ENCODE measurements around the gene PHLPP1. TPM values are rescaled to one million over a fixed set of nuclear protein-coding genes. Genes with fewer than 3 reads are reported as not detected.
"Not testable (repeated sequence)": the region's sequence is repeated elsewhere in the genome, so short reads cannot be mapped to it uniquely, and the experiment has no call there.

PHLPP1 gene
- total RNA-seq, 2 experiments from 2014 or later, result 6.8 to 7.1 TPM

DNA sequence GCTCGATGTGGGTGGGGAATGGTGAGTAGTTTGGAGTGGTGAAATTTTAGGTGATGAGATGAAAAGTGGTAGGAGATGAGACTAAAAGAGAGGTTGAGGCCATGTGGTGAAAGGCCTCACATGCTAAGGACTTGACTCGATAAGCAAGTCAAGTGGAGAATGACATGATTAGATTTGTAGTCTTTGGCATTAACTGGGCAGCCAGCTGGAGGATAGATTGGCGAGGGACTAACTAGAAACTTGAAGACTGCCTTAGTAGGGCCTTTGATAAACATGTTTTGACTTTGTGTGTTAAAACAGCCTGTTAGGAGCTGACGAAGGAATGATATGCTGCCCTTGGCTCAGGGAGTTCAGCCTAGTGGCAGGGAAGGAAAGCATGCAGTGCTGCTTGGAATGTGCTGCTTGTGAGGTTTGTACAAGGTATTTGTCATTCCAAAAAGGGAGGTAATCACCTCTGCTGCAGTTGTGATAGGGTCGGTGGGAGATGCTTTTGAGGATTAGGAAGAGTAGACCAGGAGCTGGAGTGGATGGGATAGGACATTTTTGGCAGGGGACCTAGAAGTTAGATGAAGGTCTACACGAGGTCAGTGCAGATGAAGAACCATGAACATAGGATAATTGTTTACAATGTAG, 22.0 kb downstream of the PHLPP1 start:
- TF ChIP-seq, protein P1, sequence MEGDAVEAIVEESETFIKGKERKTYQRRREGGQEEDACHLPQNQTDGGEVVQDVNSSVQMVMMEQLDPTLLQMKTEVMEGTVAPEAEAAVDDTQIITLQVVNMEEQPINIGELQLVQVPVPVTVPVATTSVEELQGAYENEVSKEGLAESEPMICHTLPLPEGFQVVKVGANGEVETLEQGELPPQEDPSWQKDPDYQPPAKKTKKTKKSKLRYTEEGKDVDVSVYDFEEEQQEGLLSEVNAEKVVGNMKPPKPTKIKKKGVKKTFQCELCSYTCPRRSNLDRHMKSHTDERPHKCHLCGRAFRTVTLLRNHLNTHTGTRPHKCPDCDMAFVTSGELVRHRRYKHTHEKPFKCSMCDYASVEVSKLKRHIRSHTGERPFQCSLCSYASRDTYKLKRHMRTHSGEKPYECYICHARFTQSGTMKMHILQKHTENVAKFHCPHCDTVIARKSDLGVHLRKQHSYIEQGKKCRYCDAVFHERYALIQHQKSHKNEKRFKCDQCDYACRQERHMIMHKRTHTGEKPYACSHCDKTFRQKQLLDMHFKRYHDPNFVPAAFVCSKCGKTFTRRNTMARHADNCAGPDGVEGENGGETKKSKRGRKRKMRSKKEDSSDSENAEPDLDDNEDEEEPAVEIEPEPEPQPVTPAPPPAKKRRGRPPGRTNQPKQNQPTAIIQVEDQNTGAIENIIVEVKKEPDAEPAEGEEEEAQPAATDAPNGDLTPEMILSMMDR (IDR thresholded peaks at IDR 0.05), result no peak
- no peaks in the 10 kb centered on the region for H3K36me3 ChIP-seq (ENCODE audit: insufficient read depth, low read length)
- ATAC-seq (ENCODE audit: poor library complexity), result no peak
- intact Hi-C loops (cut with DNase I, micrococcal nuclease), result no loop called here
- POLR2A ChIA-PET, result no interaction called here
- CTCF ChIA-PET, result no interaction called here
- Mint-ChIP-seq H3K4me3 (no peak overlapping the region), H3K27me3 (no peaks in the 10 kb centered on the region), H3K36me3 (ENCODE audit: low read depth) (no peaks in the 10 kb centered on the region), H3K9me3 (peaks cover 2% of the 10 kb centered on the region), H3K27ac (no peak overlapping the region), H3K4me1 (ENCODE audit: low read depth) (peaks cover 11% of the 10 kb centered on the region)
- no peak for DNase-seq
- no peaks in the 10 kb centered on the region for H3K4me1 ChIP-seq (ENCODE audit: insufficient read depth, low read length)
- H3K27me3 ChIP-seq (ENCODE audit: control insufficient read depth in 1 of 2, insufficient read depth in 2 of 2, low read length in 2 of 2), result no peaks in the 10 kb centered on the region
- no peak overlapping the region for H3K27ac ChIP-seq (ENCODE audit: low read depth in 1 of 2, low read length in 2 of 2)
- H3K9me3 ChIP-seq (ENCODE audit: control insufficient read depth in 1 of 2, insufficient read depth in 1 of 2, low read length in 2 of 2), result peaks cover 0 to 1% of the 10 kb centered on the region in 2 experiments
- H3K4me3 ChIP-seq (ENCODE audit: low read length), result no peak overlapping the region

DNA sequence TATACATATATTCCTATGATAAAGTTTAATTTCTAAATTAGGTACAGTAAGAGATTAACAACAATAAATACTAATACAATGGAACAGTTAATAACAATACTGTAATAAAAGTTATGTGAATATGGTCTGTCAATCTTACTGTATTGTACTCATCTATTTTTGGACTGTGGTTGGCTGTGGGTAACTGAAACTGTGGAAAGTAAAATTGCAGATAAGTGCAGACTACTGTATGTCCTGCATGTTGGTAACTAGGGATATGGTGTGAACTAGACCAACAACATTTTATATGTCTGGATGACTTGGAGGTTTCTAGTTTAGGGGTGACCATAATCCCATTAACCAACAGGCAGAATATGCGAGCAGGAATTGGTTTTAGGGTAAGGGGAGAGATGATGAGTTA, 23.3 kb downstream of the PHLPP1 start:
- ATAC-seq (ENCODE audit: poor library complexity), result no peak
- Mint-ChIP-seq H3K4me3 (no peak overlapping the region), H3K4me1 (ENCODE audit: low read depth) (peaks cover 11% of the 10 kb centered on the region), H3K27me3 (no peaks in the 10 kb centered on the region), H3K27ac (no peak overlapping the region), H3K36me3 (ENCODE audit: low read depth) (no peaks in the 10 kb centered on the region), H3K9me3 (peaks cover 2% of the 10 kb centered on the region)
- H3K27ac ChIP-seq (ENCODE audit: low read depth in 1 of 2, low read length in 2 of 2), result no peak overlapping the region
- no peak overlapping the region for H3K4me3 ChIP-seq (ENCODE audit: low read length)
- H3K36me3 ChIP-seq (ENCODE audit: insufficient read depth, low read length), result no peaks in the 10 kb centered on the region
- no peak for DNase-seq
- intact Hi-C loops (cut with DNase I, micrococcal nuclease), result no loop called here
- TF ChIP-seq, protein P1 (IDR thresholded peaks at IDR 0.05), result no peak
- POLR2A ChIA-PET, result no interaction called here
- H3K4me1 ChIP-seq (ENCODE audit: insufficient read depth, low read length), result no peaks in the 10 kb centered on the region
- no peaks in the 10 kb centered on the region for H3K27me3 ChIP-seq (ENCODE audit: control insufficient read depth in 1 of 2, insufficient read depth in 2 of 2, low read length in 2 of 2)
- CTCF ChIA-PET, result no interaction called here
- no peaks in the 10 kb centered on the region for H3K9me3 ChIP-seq (ENCODE audit: control insufficient read depth in 1 of 2, insufficient read depth in 1 of 2, low read length in 2 of 2)

DNA sequence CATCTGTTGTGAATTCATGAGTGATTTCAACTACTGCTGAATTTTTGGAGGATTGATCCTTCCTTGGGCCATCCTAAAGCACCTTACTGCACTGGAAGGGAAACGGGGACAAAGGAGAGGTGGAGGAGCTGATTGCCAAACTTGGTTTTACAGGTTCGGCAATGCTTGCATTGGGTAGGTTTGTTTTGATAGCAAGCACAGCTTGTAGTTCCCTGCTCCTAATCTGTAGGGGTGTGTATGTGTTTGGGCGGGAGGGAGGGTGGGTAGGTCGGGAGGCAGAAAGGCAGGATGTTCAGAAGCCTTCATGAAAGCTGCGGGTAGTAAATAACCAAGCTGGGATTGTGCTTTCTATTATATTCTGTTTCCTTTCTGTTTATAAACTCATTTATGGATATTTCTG, 24.6 kb downstream of the PHLPP1 start:
- Histone ChIP-seq H3K27me3 (ENCODE audit: control insufficient read depth in 1 of 2, insufficient read depth in 2 of 2, low read length in 2 of 2) (no peaks in the 10 kb centered on the region), H3K4me1 (ENCODE audit: insufficient read depth, low read length) (no peaks in the 10 kb centered on the region), H3K36me3 (ENCODE audit: insufficient read depth, low read length) (no peaks in the 10 kb centered on the region), H3K9me3 (ENCODE audit: control insufficient read depth in 1 of 2, insufficient read depth in 1 of 2, low read length in 2 of 2) (no peaks in the 10 kb centered on the region), H3K4me3 (ENCODE audit: low read length) (no peak overlapping the region), H3K27ac (ENCODE audit: low read depth in 1 of 2, low read length in 2 of 2) (no peak overlapping the region)
- no peak overlapping the region for H3K27ac Mint-ChIP-seq
- H3K4me3 Mint-ChIP-seq, result no peak overlapping the region
- no peaks in the 10 kb centered on the region for H3K27me3 Mint-ChIP-seq
- ChIA-PET CTCF (no interaction called here), POLR2A (no interaction called here)
- no peak for DNase-seq
- TF ChIP-seq, protein P1 (IDR thresholded peaks at IDR 0.05), result no peak
- peaks cover 2% of the 10 kb centered on the region for H3K9me3 Mint-ChIP-seq
- no peak for ATAC-seq (ENCODE audit: poor library complexity)
- H3K36me3 Mint-ChIP-seq (ENCODE audit: low read depth), result no peaks in the 10 kb centered on the region
- intact Hi-C loops (cut with DNase I, micrococcal nuclease), result no loop called here
- H3K4me1 Mint-ChIP-seq (ENCODE audit: low read depth), result peaks cover 11% of the 10 kb centered on the region

DNA sequence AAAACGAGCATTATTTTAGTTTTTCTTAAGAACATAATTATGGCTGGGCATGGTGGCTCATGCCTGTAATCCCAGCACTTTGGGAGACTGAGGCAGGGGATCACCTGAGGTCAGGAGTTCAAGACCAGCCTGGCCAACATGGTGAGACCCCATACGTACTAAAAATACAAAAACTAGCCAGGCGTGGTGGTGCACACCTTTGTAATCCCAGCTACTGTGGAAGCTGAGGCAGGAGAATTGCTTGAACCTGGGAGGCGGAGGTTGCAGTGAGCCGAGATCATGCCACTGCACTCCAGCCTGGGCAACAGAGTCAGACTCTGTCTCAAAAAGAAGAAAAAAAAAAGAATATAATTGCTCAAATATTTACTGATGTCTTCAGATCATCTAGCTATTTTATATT, 25.3 kb downstream of the PHLPP1 start:
- POLR2A ChIA-PET; intact Hi-C loops (cut with DNase I, micrococcal nuclease): not testable (repeated sequence)

More for the DNA sequence above, 25.3 kb downstream of the PHLPP1 start:
- DNase-seq; ATAC-seq (ENCODE audit: poor library complexity); H3K9me3 Mint-ChIP-seq; H3K4me3 Mint-ChIP-seq; H3K27ac Mint-ChIP-seq; H3K27me3 Mint-ChIP-seq; H3K4me3 ChIP-seq (ENCODE audit: low read length); H3K27me3 ChIP-seq (ENCODE audit: control insufficient read depth in 1 of 2, insufficient read depth in 2 of 2, low read length in 2 of 2); H3K9me3 ChIP-seq (ENCODE audit: control insufficient read depth in 1 of 2, insufficient read depth in 1 of 2, low read length in 2 of 2); H3K36me3 Mint-ChIP-seq (ENCODE audit: low read depth); H3K4me1 ChIP-seq (ENCODE audit: insufficient read depth, low read length); H3K27ac ChIP-seq (ENCODE audit: low read depth in 1 of 2, low read length in 2 of 2); CTCF ChIA-PET; H3K36me3 ChIP-seq (ENCODE audit: insufficient read depth, low read length): not testable (repeated sequence)
- H3K4me1 Mint-ChIP-seq (ENCODE audit: low read depth), result peaks cover 11% of the 10 kb centered on the region
